Activated CD4-positive, alpha-beta memory T cell treated with anti-CD3 and anti-CD28 coated beads for 36 hours (primary cell): Measurements from ENCODE around the gene CCL1. TPM values are rescaled to one million over a fixed set of nuclear protein-coding genes. Genes with fewer than 3 reads are reported as not detected.
"Not testable (repeated sequence)": the region's sequence is repeated elsewhere in the genome, so short reads cannot be mapped to it uniquely, and the experiment has no call there.

Experiments used
- CTCF ChIA-PET: fragments of 350-600 bp; sonication (Branson Sonifier 250); formaldehyde crosslinking; loops from one replicate; lab custom pipeline; 2021; ENCODE audit warnings: antibody characterized with exemption, inconsistent platforms; lab: Charles Lee
- POLR2A ChIA-PET: fragments of 350-600 bp; sonication (Branson Sonifier 250); formaldehyde crosslinking; loops from one replicate; lab custom pipeline; 2021; ENCODE audit warnings: antibody characterized with exemption; lab: Charles Lee
- DNase-seq: peaks from one replicate; pipeline ENCODE4 v3.0.0-alpha.2; 2020
- H3K27ac Mint-ChIP-seq: one replicate; pipeline ENCODE4 v1.8.0; 2021; ENCODE audit warnings: mixed read lengths
- H3K27me3 Mint-ChIP-seq: one replicate; pipeline ENCODE4 v1.8.0; 2021; ENCODE audit warnings: mixed read lengths
- H3K36me3 Mint-ChIP-seq: one replicate; pipeline ENCODE4 v1.8.0; 2021; ENCODE audit warnings: mixed read lengths
- H3K4me1 Mint-ChIP-seq: one replicate; pipeline ENCODE4 v1.8.0; 2021; ENCODE audit warnings: low read depth, mixed read lengths
- H3K4me3 Mint-ChIP-seq: one replicate; pipeline ENCODE4 v1.8.0; 2021; ENCODE audit warnings: mild to moderate bottlenecking, mixed read lengths
- H3K9me3 Mint-ChIP-seq: one replicate; pipeline ENCODE4 v1.8.0; 2021; ENCODE audit warnings: mixed read lengths
- intact Hi-C: fragments of 100-400 bp; cut with micrococcal nuclease; formaldehyde crosslinking; loops from one replicate; pipeline ENCODE4 v1.15.1; 2023
- total RNA-seq, 2 experiments: library from RNA; stranded (reverse); gene quantifications; one replicate each; pipeline ENCODE4 v1.2.3, GENCODE V29; 2021

The CCL1 gene
- total RNA-seq, 2 experiments from 2014 or later, result 0.44 to 0.67 TPM

DNA sequence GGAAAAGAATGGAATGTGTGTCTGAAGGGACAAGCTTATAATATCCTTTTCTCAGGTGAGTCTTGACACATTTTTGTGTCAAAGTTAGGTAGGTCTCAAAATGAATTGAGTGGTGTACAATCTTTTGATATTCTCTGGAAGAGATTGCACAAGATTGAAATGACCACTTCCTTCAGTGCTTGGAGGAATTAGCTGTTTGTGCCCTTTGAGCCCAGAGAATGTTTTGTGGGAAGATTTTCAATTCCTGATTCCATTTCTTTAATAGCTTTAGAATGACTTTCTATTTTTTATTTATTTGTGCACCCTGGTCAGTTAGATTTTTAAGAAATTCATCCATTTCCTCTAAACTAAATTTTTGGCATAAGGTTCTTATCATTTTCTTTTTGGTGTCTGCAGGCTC lies 8.4 kb downstream of the CCL1 start:
- no peaks in the 10 kb centered on the region for H3K36me3 Mint-ChIP-seq
- ChIA-PET CTCF (interaction anchor here (1.0 to 12.7 kb wide), 3 partner anchors 10 to 183 kb away, joined by 3 to 358 read pairs (median 7); no protein-coding TSS in a partner anchor), POLR2A (no interaction called here)
- H3K27ac Mint-ChIP-seq, result no peak overlapping the region
- intact Hi-C loops, result no loop called here
- peaks cover 4% of the 10 kb centered on the region for H3K9me3 Mint-ChIP-seq
- no peak for DNase-seq
- H3K4me1 Mint-ChIP-seq, result no peaks in the 10 kb centered on the region
- no peak overlapping the region for H3K4me3 Mint-ChIP-seq
- peaks cover 16% of the 10 kb centered on the region for H3K27me3 Mint-ChIP-seq

DNA sequence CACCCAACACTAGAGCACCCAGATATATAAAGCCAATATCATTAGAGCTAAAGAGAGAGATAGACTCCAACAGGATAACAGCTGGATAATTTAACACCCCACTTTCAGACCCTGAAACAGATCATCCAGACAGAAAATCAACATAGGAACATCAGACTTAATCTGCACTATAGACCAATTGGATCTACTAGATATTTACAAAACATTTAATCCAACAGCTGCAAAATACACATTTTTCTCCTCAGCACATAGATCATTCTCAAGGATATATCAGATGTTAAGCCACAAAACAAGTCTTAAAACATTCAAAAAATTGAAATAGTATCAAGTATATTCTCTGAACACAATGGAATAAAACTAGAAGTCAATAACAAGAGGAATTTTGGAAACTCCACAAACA lies 10.8 kb downstream of the CCL1 start:
- H3K27ac Mint-ChIP-seq, result no peak overlapping the region
- H3K36me3 Mint-ChIP-seq, result no peaks in the 10 kb centered on the region
- DNase-seq, result no peak
- POLR2A ChIA-PET, result no interaction called here
- H3K4me3 Mint-ChIP-seq, result no peak overlapping the region
- CTCF ChIA-PET, result interaction anchor here (2.3 kb wide), 1 partner anchor 9 kb away, joined by 12 read pairs; no protein-coding TSS in a partner anchor
- H3K4me1 Mint-ChIP-seq, result no peaks in the 10 kb centered on the region
- intact Hi-C loops, result no loop called here
- H3K9me3 Mint-ChIP-seq, result peaks cover 4% of the 10 kb centered on the region
- peaks cover 13% of the 10 kb centered on the region for H3K27me3 Mint-ChIP-seq

DNA sequence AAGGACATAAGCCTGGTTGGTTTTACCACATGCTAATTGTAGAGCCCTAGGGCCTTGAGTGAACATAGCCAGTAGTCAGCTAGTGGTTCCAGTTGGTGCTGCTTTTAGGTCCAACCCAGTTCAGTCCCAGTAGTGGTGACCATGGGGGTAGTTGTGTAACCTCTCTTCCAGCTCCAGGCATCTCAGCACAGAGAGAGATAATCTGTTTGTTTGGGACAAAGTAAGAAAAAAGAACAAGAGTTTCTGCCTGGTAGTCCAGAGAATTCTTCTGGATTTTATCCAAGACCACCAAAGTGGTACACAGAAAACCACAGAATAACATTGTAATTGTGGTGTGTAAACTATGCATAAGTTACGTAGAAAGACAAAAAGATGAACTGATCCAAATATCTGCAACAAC lies 11.9 kb downstream of the CCL1 start:
- no peak for DNase-seq
- CTCF ChIA-PET, result interaction anchor here (2.2 kb wide), 1 partner anchor 11 kb away, joined by 12 read pairs; no protein-coding TSS in a partner anchor
- no peak overlapping the region for H3K4me3 Mint-ChIP-seq
- POLR2A ChIA-PET, result interaction anchor here (0.6 kb wide), 1 partner anchor 1022 kb away, joined by 4 read pairs; no protein-coding TSS in a partner anchor
- H3K36me3 Mint-ChIP-seq, result no peaks in the 10 kb centered on the region
- H3K9me3 Mint-ChIP-seq, result peaks cover 4% of the 10 kb centered on the region
- H3K27me3 Mint-ChIP-seq, result peaks cover 15% of the 10 kb centered on the region
- H3K27ac Mint-ChIP-seq, result no peak overlapping the region
- no peaks in the 10 kb centered on the region for H3K4me1 Mint-ChIP-seq
- intact Hi-C loops, result no loop called here

DNA sequence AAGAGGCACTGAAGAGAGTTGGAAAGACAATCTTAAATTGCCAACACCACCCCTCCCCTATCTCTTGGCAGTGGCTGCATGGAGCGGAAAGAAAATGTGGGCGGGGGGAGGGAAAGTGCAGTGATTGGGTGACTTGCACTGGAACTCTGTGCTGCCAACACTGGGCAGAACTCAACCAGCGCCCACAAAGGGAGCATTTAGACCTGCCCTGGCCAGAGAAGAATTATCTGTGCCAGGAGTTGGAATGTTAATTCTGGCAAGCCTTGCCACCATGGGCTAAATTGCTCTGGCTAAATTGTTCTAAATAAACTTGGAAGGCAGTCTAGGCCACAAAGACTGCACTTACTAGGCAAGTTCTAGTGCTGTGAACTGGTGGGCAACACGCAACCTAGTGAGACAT lies 13.3 kb downstream of the CCL1 start:
- ChIA-PET CTCF (interaction anchor here (2.2 kb wide), 1 partner anchor 12 kb away, joined by 12 read pairs; no protein-coding TSS in a partner anchor), POLR2A (no interaction called here)
- H3K4me1 Mint-ChIP-seq, result no peaks in the 10 kb centered on the region
- no peak overlapping the region for H3K27ac Mint-ChIP-seq
- intact Hi-C loops, result no loop called here
- no peak for DNase-seq
- H3K27me3 Mint-ChIP-seq, result peaks cover 15% of the 10 kb centered on the region
- H3K36me3 Mint-ChIP-seq, result no peaks in the 10 kb centered on the region
- peaks cover 4% of the 10 kb centered on the region for H3K9me3 Mint-ChIP-seq
- no peak overlapping the region for H3K4me3 Mint-ChIP-seq

DNA sequence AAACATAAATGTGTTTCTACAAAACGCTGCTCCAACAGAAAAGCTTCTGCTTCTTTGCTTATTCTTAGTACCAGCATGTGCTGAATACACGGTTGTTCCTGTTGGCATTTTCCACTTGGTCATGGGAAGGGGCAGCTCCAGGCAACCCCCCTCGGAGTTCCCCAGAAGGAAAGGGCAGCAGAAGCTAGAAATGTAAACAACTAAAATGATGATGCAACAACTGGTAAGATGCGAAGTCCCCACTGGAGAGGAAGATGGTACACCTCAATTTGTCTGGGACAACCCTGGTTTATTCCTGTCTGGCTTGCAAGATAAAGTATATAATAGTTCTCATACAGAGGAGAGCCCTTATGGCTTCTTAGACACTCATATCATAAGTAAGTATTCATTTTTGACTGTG lies 16.0 kb downstream of the CCL1 start:
- no peaks in the 10 kb centered on the region for H3K36me3 Mint-ChIP-seq
- no peak overlapping the region for H3K27ac Mint-ChIP-seq
- CTCF ChIA-PET, result no interaction called here
- H3K9me3 Mint-ChIP-seq, result no peaks in the 10 kb centered on the region
- H3K27me3 Mint-ChIP-seq, result peaks cover 22% of the 10 kb centered on the region
- intact Hi-C loops, result no loop called here
- no peak for DNase-seq
- no peaks in the 10 kb centered on the region for H3K4me1 Mint-ChIP-seq
- POLR2A ChIA-PET, result no interaction called here
- H3K4me3 Mint-ChIP-seq, result no peak overlapping the region

DNA sequence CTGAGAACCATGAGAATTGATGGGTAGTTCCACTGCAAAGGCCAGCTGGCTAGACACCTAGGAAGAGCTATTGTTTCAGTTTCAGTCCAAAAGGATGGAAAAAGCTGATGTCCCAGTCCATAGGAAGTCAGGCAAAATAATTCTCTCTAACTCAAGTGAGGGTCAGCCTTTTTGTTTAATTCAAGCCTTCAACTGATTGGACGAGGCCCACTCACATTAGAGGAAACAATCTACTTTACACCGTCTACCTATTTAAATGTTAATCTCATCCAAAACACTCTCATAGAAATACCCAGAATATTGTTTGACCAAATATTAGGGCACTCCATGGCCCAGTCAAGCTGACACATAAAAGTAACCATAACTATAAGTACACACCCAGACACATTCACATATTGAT lies 21.1 kb downstream of the CCL1 start:
- Mint-ChIP-seq H3K36me3 (no peaks in the 10 kb centered on the region), H3K4me3 (no peak overlapping the region), H3K27ac (no peak overlapping the region), H3K9me3 (no peaks in the 10 kb centered on the region), H3K4me1 (no peaks in the 10 kb centered on the region), H3K27me3 (peaks cover 44% of the 10 kb centered on the region)
- CTCF ChIA-PET, result interaction anchor here (0.6 kb wide), 1 partner anchor 1272 kb away, joined by 3 read pairs; no protein-coding TSS in a partner anchor
- POLR2A ChIA-PET, result no interaction called here
- intact Hi-C loops, result no loop called here
- DNase-seq, result no peak

DNA sequence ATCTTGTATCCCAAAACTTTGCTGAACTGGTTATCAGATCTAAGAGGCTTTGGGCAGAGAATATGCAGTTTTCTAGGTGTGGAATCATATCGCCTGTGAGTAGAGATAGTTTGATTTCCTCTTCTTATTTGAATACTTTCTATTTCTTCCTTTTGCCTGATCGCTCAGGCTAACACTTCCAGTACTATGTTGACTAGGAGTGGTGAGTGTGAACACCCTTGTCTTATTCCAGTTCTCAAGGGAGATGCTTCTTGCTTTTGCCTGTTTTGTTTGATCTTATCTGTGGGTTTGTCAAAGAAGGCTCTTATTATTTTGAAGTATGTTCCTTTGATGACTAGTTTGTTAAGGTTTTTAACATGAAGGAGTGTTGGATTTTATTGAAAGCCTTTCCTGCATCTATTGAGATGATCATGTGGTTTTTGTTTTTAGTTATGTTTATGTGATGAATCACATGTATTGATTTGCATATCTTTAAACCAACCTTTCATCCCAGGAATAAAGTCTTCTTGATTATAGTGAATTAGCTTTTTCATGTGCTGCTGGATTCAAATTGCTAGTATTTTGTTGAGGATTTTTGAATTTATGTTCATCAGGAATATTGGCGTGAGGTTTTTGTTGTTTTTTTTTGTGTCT lies 23.8 kb downstream of the CCL1 start:
- no peaks in the 10 kb centered on the region for H3K4me1 Mint-ChIP-seq
- CTCF ChIA-PET, result interaction anchor here (0.6 to 1.3 kb wide), 2 partner anchors 22 to 28 kb away, joined by 3 to 4 read pairs; no protein-coding TSS in a partner anchor
- H3K27ac Mint-ChIP-seq, result no peak overlapping the region
- POLR2A ChIA-PET, result no interaction called here
- no peaks in the 10 kb centered on the region for H3K36me3 Mint-ChIP-seq
- intact Hi-C loops, result no loop called here
- peaks cover 48% of the 10 kb centered on the region for H3K27me3 Mint-ChIP-seq
- DNase-seq, result no peak
- H3K4me3 Mint-ChIP-seq, result no peak overlapping the region
- H3K9me3 Mint-ChIP-seq, result no peaks in the 10 kb centered on the region

DNA sequence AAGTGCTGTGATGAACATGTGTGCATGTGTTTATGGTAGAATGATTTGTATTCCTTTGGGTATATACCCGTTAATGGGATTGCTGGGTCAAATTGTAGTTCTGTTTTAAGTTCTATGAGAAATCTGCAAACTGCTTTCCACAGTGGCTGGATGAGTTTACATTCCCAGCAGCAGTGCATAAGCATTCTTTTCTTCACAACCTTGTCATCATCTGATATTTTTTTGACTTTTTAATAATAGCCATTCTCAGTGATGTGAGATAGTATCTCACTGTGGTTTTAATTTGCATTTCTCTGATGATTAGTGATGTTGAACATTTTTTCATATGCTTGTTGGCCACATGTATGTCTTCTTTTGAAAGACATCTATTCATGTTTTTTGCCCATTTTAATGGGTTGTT lies 25.3 kb downstream of the CCL1 start:
- CTCF ChIA-PET, result no interaction called here
- Mint-ChIP-seq H3K36me3 (no peaks in the 10 kb centered on the region), H3K9me3 (no peaks in the 10 kb centered on the region), H3K4me3 (no peak overlapping the region), H3K27me3 (peaks cover 36% of the 10 kb centered on the region), H3K27ac (no peak overlapping the region), H3K4me1 (no peaks in the 10 kb centered on the region)
- intact Hi-C loops, result no loop called here
- no peak for DNase-seq
- POLR2A ChIA-PET, result no interaction called here

DNA sequence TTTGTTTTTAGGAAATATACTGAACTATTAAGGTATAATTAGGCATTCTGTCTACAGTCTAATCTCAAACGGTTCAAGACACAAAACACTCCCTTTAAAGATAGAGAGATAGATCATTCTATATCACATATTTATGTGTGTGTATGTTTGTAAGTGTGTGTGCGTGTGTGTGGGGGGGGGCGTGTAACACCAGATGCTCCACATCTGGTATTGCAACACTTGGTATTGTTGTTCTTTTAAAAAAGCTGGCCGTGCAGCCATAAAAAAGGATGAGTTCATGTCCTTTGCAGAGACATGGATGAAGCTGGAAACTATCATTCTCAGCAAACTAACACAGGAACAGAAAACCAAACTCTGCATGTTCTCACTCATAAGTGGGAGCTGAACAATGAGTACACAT lies 35.5 kb downstream of the CCL1 start:
- H3K27ac Mint-ChIP-seq, H3K4me3 Mint-ChIP-seq, H3K4me1 Mint-ChIP-seq, intact Hi-C loops, DNase-seq, H3K36me3 Mint-ChIP-seq, POLR2A ChIA-PET: not testable (repeated sequence)
- CTCF ChIA-PET, result interaction anchor here (1.3 kb wide), 1 partner anchor 34 kb away, joined by 3 read pairs; no protein-coding TSS in a partner anchor
- Mint-ChIP-seq H3K9me3 (peaks cover 13% of the 10 kb centered on the region), H3K27me3 (peaks cover 31% of the 10 kb centered on the region)

DNA sequence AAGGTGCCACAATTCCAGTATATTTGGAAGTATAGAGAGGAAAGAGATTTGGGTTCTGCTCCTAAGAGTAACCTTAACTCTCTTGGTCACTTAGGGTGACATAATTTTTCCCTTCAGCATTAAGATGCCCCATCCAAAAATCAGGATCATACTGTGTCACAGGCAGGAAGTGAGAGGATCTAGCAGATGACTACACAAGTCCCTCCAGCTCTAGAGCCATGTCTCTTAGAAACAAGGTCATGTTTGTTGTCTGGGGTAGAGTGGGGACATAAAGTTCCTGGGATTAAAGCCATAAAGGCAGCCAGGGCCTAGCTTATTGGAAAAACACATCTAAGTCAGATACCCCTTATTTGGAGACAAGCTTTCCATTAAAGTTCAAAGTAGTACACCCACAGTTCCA lies 41.1 kb downstream of the CCL1 start:
- no peak for DNase-seq
- Mint-ChIP-seq H3K36me3 (peaks cover 2% of the 10 kb centered on the region), H3K27me3 (peaks cover 18% of the 10 kb centered on the region), H3K4me3 (no peak overlapping the region), H3K27ac (no peak overlapping the region), H3K9me3 (peaks cover 13% of the 10 kb centered on the region), H3K4me1 (no peaks in the 10 kb centered on the region)
- CTCF ChIA-PET, result interaction anchor here (1.1 to 2.1 kb wide), 2 partner anchors 39 to 151 kb away, joined by 4 read pairs; no protein-coding TSS in a partner anchor
- intact Hi-C loops, result no loop called here
- POLR2A ChIA-PET, result no interaction called here

DNA sequence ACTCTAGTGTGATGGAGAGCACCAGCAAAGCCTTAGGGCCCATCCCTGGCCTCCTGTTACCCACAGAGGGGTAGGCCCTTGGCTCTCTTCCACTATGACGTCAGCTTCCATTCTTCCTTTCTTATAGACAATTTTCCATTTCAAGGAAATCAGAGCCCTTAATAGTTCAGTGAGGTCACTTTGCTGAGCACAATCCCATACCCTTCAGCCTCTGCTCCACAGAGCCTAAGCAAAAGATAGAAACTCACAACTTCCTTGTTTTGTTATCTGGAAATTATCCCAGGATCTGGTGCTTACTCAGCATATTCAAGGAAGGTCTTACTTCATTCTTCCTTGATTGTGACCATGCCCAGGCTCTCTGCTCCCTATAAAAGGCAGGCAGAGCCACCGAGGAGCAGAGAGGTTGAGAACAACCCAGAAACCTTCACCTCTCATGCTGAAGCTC lies 44.0 kb downstream of the CCL1 start, which contains the start of gene CCL8:
Gene CCL8 (plus strand): TSS at position 397 of the 445 bp plus-strand sequence. CDS start 67 bp downstream, outside the sequence.
- no peak for DNase-seq
- Mint-ChIP-seq H3K27ac (no peak within 1 kb of the TSS), H3K36me3 (no peaks in the 10 kb centered on the region), H3K9me3 (peaks cover 3% of the 10 kb centered on the region), H3K4me1 (no peaks in the 10 kb centered on the region), H3K27me3 (peaks cover 14% of the 10 kb centered on the region), H3K4me3 (no peak within 1 kb of the TSS)
- intact Hi-C loops, result no loop called here
- ChIA-PET CTCF (interaction anchor here (1.9 kb wide), 1 partner anchor 43 kb away, joined by 8 read pairs; no protein-coding TSS in a partner anchor), POLR2A (no interaction called here)

DNA sequence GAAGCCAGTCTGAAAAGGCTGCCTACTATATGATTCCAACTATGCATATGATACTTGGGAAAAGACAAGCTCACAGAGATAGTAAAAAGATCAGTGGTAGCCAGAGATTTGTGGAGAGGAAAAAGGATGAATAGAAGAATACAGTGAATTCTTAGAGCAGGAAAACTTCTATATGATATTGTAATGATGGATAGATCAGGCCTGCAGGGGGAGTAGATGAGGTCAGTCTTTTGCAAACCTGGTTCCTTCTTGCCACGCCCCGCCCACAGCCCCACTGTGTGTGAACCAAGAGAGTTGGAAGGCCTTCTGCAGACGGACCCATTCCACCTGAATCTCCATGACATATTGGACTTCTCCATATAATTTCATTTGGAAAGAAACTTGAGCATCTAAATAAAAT lies 44.6 kb downstream of the CCL1 start:
- Mint-ChIP-seq H3K36me3 (no peaks in the 10 kb centered on the region), H3K4me1 (no peaks in the 10 kb centered on the region), H3K27ac (no peak overlapping the region), H3K4me3 (no peak overlapping the region), H3K27me3 (peaks cover 16% of the 10 kb centered on the region), H3K9me3 (no peaks in the 10 kb centered on the region)
- intact Hi-C loops, result no loop called here
- peak; percentile 15 for DNase-seq
- ChIA-PET CTCF (no interaction called here), POLR2A (no interaction called here)
